Mucosa of descending colon (tissue), 3 donors: ENCODE data around the gene CISD3. TPM values are rescaled to one million over a fixed set of nuclear protein-coding genes. Genes with fewer than 3 reads are reported as not detected.

ENCODE experiments used
- ATAC-seq: fragments of 200-7000 bp; cut with Tn5 transposase; one replicate; pipeline ENCODE4 v1.9.1; 2020; ENCODE audit warnings: mild to moderate bottlenecking, moderate library complexity
- DNase-seq, 3 donors: peaks; one replicate each; pipeline ENCODE4 v3.0.0-alpha.2; 2020
- H3K36me3 ChIP-seq: fragments of 200-600 bp; one replicate; pipeline ENCODE4 v1.8.0; 2021; ENCODE audit warnings: low read depth, mild to moderate bottlenecking
- H3K4me1 ChIP-seq: fragments of 200-600 bp; one replicate; pipeline ENCODE4 v1.8.0; 2021; ENCODE audit warnings: low read depth, mild to moderate bottlenecking
- H3K4me3 ChIP-seq: fragments of 200-600 bp; one replicate; pipeline ENCODE4 v1.8.0; 2021; ENCODE audit warnings: mild to moderate bottlenecking
- H3K9me3 ChIP-seq: fragments of 200-600 bp; one replicate; pipeline ENCODE4 v1.8.0; 2021; ENCODE audit warnings: mild to moderate bottlenecking
- intact Hi-C, 2 donors: fragments of 100-400 bp; cut with DNase I in 1 of 2; cut with micrococcal nuclease in 1 of 2; formaldehyde crosslinking; loops; one replicate each; pipeline versions ENCODE4 v1.11.0 to v1.11.1; 2022; cut with DNase I, micrococcal nuclease
- total RNA-seq, 3 donors: library from RNA; stranded (reverse); fragmentation: NEBNext Ultra II Directional in 2 of 3; extraction: Animal tissue kit (Norgen Biotek cat#: 25700) in 2 of 3; gene quantifications; one replicate each; pipeline versions ENCODE4 v1.2.1 to v1.2.4, GENCODE V29; 2021 to 2023
- TF ChIP-seq, protein P1 (sequence below): fragments of 200-600 bp; IDR thresholded peaks from one replicate; pipeline ENCODE4 v1.8.0; 2022; ENCODE audit warnings: antibody characterized with exemption, mild to moderate bottlenecking
- donor health status: DM: no; HTN: no; CAD: no; lungs with moderate emphysema.
- donor health status: DM: no; HTN: no; CAD: no.
- donor health status: DM: no; HTN: yes; CAD: no.

Gene CISD3
- total RNA-seq, 3 donors from 2014 or later: 60.8 to 101 (median 91.8) TPM

- Histone ChIP-seq H3K9me3 (no peaks in the 10 kb centered on the region), H3K36me3 (no peaks in the 10 kb centered on the region), H3K4me3 (peak overlapping the region; percentile 68), H3K4me1 (peaks cover 12% of the 10 kb centered on the region)
- intact Hi-C loops: no loop called here
- ATAC-seq (no peak), DNase-seq (peak in 1 of 3 donors; percentile 72)
- TF ChIP-seq, protein P1, sequence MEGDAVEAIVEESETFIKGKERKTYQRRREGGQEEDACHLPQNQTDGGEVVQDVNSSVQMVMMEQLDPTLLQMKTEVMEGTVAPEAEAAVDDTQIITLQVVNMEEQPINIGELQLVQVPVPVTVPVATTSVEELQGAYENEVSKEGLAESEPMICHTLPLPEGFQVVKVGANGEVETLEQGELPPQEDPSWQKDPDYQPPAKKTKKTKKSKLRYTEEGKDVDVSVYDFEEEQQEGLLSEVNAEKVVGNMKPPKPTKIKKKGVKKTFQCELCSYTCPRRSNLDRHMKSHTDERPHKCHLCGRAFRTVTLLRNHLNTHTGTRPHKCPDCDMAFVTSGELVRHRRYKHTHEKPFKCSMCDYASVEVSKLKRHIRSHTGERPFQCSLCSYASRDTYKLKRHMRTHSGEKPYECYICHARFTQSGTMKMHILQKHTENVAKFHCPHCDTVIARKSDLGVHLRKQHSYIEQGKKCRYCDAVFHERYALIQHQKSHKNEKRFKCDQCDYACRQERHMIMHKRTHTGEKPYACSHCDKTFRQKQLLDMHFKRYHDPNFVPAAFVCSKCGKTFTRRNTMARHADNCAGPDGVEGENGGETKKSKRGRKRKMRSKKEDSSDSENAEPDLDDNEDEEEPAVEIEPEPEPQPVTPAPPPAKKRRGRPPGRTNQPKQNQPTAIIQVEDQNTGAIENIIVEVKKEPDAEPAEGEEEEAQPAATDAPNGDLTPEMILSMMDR: no peak
Measured at GRCh38 chr17:38705523-38705802, 24.7 kb upstream of the CISD3 start.

DNA sequence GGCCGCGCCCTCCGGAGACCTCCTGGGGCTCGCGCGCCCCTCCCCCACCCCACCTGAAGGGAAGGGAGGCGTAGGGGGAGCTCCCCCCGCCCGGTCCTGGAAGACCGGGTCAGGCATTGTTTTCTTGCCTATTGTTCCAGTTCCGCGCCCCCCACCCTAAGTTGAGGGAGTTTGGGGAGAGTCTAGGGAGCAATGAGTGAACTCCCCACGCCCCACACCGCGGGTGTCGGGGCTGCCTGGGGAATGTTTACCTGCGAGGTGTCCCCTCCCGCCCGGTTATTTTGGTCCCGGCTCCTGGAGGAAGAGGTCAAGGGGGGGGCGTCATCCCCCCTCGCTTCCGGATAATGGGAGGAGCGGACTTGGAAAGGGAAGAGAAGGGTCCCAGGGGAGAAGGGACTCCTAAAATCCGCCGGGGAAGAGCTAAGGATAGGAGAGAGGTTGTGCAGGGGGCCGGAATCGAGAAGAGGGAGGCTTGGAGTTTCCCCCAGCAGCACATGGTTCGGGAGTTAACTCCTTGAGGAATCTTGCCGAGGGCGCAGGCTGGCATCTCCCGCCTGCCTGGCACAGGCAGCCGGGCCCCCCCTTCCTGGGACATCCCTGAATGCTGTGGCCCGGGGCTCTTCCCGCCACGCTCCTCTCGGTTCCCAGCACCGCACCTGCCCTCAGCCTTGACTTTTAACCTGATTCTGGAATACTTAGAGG lies 24.2 kb upstream of the CISD3 start:
- intact Hi-C loops: no loop called here
- peak; percentile 70 to 76 (median 73) for DNase-seq
- ATAC-seq: no peak

GRCh38 chr17:38706505-38707216 lies 23.5 kb upstream of the CISD3 start:
- intact Hi-C loops: no loop called here
- ATAC-seq: no peak

More for the DNA sequence above, 24.2 kb upstream of the CISD3 start:
- H3K9me3 ChIP-seq: no peaks in the 10 kb centered on the region
- H3K4me3 ChIP-seq: peak overlapping the region; percentile 68
- TF ChIP-seq, protein P1: no peak
- H3K36me3 ChIP-seq: no peaks in the 10 kb centered on the region
- peaks cover 12% of the 10 kb centered on the region for H3K4me1 ChIP-seq

DNA sequence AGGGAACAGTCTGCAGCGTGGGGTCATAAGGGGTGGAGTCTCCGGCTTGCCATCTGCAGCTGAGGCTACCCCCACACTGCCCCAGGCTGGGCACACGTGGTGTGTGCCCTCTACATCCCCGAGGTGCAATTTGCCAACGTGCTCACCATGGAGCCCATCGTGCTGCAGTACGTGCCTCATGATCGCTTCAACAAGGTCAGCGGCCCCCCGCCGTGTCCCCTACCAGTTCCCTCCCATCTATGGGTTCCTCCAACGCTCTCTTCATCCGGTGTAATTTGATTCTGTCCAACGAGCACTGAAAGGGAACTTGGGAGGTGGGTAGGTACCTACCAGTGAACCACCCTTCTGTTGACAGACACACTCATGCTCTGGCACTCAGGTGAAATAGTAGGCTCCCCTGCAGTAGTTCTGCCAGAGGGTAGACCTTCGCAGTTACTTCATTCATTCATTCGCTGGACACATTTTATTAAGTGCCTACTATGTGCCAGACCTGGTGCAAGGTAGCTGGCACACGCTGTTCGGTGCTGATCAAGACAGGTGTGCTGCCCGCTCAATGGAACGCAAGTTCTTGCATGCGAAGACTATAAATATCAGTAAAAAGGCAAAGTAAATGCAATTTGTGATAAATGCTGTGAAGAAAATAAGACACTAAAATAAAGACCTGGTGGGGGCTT lies 22.3 kb upstream of the CISD3 start:
- H3K4me1 ChIP-seq: peaks cover 6% of the 10 kb centered on the region
- ATAC-seq (no peak), DNase-seq (no peak)
- no peak overlapping the region for H3K4me3 ChIP-seq
- no peaks in the 10 kb centered on the region for H3K36me3 ChIP-seq
- no peaks in the 10 kb centered on the region for H3K9me3 ChIP-seq
- intact Hi-C loops: no loop called here
- TF ChIP-seq, protein P1: no peak

More at GRCh38 chr17:38706505-38707216, 23.5 kb upstream of the CISD3 start:
- Histone ChIP-seq H3K36me3 (no peaks in the 10 kb centered on the region), H3K9me3 (no peaks in the 10 kb centered on the region), H3K4me1 (peaks cover 6% of the 10 kb centered on the region), H3K4me3 (peak overlapping the region; percentile 68)
- peak in 2 of 3 donors; percentile 52 to 63 for DNase-seq
- TF ChIP-seq, protein P1: no peak

- intact Hi-C loops: no loop called here
- Histone ChIP-seq H3K4me1 (peaks cover 6% of the 10 kb centered on the region), H3K36me3 (no peaks in the 10 kb centered on the region), H3K4me3 (no peak overlapping the region), H3K9me3 (no peaks in the 10 kb centered on the region)
- ATAC-seq (no peak), DNase-seq (no peak)
- TF ChIP-seq, protein P1: no peak
Measured at GRCh38 chr17:38709104-38709820, 20.9 kb upstream of the CISD3 start.
